Esophagus (tissue), 2 donors: Measurements from ENCODE around the gene FAM227B. TPM values are rescaled to one million over a fixed set of nuclear protein-coding genes. Genes with fewer than 3 reads are reported as not detected.
"Not testable (repeated sequence)": the region's sequence is repeated elsewhere in the genome, so short reads cannot be mapped to it uniquely, and the experiment has no call there.

Experiments
- H3K27ac ChIP-seq, 2 donors: one replicate each; pipeline ENCODE4 v1.5.1; 2013; ENCODE audit warnings: low read depth in 2 of 2, mild to moderate bottlenecking in 2 of 2, inconsistent platforms in 1 of 2, low read length in 1 of 2, moderate library complexity in 1 of 2
- H3K27me3 ChIP-seq, 2 donors: one replicate each; pipeline ENCODE4 v1.6.1; 2013; ENCODE audit warnings: low read length in 2 of 2, control low read depth in 1 of 2, mild to moderate bottlenecking in 1 of 2; ENCODE audit not compliant: insufficient read depth in 2 of 2, control insufficient read depth in 1 of 2
- H3K36me3 ChIP-seq, 2 donors: one replicate each; pipeline ENCODE4 v1.6.1; 2013; ENCODE audit warnings: low read length in 1 of 2; ENCODE audit not compliant: control insufficient read depth in 2 of 2, insufficient read depth in 2 of 2
- H3K4me1 ChIP-seq, 2 donors: one replicate each; pipeline ENCODE4 v1.6.1; 2013; ENCODE audit warnings: low read length in 1 of 2; ENCODE audit not compliant: control insufficient read depth in 2 of 2, insufficient read depth in 2 of 2
- H3K4me3 ChIP-seq, 2 donors: one replicate each; pipeline ENCODE4 v1.5.1; 2013; ENCODE audit warnings: low read length in 2 of 2, mild to moderate bottlenecking in 2 of 2, low read depth in 1 of 2, moderate library complexity in 1 of 2
- H3K9me3 ChIP-seq, 2 donors: one replicate each; pipeline ENCODE4 v1.6.1; 2013; ENCODE audit warnings: mild to moderate bottlenecking in 2 of 2, low read depth in 1 of 2, low read length in 1 of 2, moderate library complexity in 1 of 2; ENCODE audit not compliant: control insufficient read depth in 2 of 2, insufficient read depth in 1 of 2
- WGBS, 2 donors: extraction: QIAGEN DNeasy Blood & Tissue Kit; methylation state at CpG; one replicate each; pipeline ENCODE4 v1.1.7; 2013; 5-methylcytosine and 5-hydroxymethylcytosine counted together
- polyA plus RNA-seq, 2 donors: library from polyadenylated mRNA; stranded (reverse); fragments of 200-250 nt; gene quantifications; one replicate each; pipeline ENCODE4 v1.2.3, GENCODE V29; 2013
- donor health status: healthy with polysubstance abuse.
- donor health status: Bipolar disorder and iron deficiency.

FAM227B gene
- polyA plus RNA-seq, 2 donors, result 1.1 to 2.0 TPM

- peak overlapping the region; percentile 84 to 98 for H3K27ac ChIP-seq
- H3K9me3 ChIP-seq, result no peaks in the 10 kb centered on the region
- no peaks in the 10 kb centered on the region for H3K36me3 ChIP-seq
- H3K4me3 ChIP-seq, result peak overlapping the region; percentile 89 to 98
- no peaks in the 10 kb centered on the region for H3K27me3 ChIP-seq
- 2 to 3% methylated on average over 6 of the region's 6 CpGs for WGBS, 2 donors
- no peaks in the 10 kb centered on the region for H3K4me1 ChIP-seq
Observed at GRCh38 chr15:49620199-49620598, 419 bp downstream of the FAM227B start.

- no peaks in the 10 kb centered on the region for H3K27me3 ChIP-seq
- no peaks in the 10 kb centered on the region for H3K4me1 ChIP-seq
- H3K36me3 ChIP-seq, result no peaks in the 10 kb centered on the region
- H3K9me3 ChIP-seq, result no peaks in the 10 kb centered on the region
- H3K27ac ChIP-seq, result no peak overlapping the region
- H3K4me3 ChIP-seq, result no peak overlapping the region
- 83 to 86% methylated on average over 3 of the region's 3 CpGs for WGBS, 2 donors
Observed at GRCh38 chr15:49619226-49619625, 1.4 kb downstream of the FAM227B start.

- not testable (repeated sequence) for H3K4me1 ChIP-seq, H3K27ac ChIP-seq, H3K27me3 ChIP-seq, H3K36me3 ChIP-seq, H3K4me3 ChIP-seq, H3K9me3 ChIP-seq
- 95 to 97% methylated on average over 3 of the region's 3 CpGs for WGBS, 2 donors
Observed at GRCh38 chr15:49612240-49612639, 8.4 kb downstream of the FAM227B start.

GRCh38 chr15:49610157-49610918 lies 10.3 kb downstream of the FAM227B start:
- Histone ChIP-seq H3K4me3 (no peak overlapping the region), H3K9me3 (peaks cover 0 to 2% of the 10 kb centered on the region in 2 donors), H3K27ac (no peak overlapping the region), H3K36me3 (no peaks in the 10 kb centered on the region), H3K4me1 (no peaks in the 10 kb centered on the region), H3K27me3 (no peaks in the 10 kb centered on the region)
- WGBS, 2 donors, result 87 to 90% methylated on average over 2 of the region's 2 CpGs

GRCh38 chr15:49606594-49606993 lies 14.0 kb downstream of the FAM227B start:
- Histone ChIP-seq H3K27me3 (no peaks in the 10 kb centered on the region), H3K27ac (no peak overlapping the region), H3K36me3 (no peaks in the 10 kb centered on the region), H3K4me3 (no peak overlapping the region), H3K4me1 (no peaks in the 10 kb centered on the region), H3K9me3 (peaks cover 0 to 6% of the 10 kb centered on the region in 2 donors)

- H3K36me3 ChIP-seq, result no peaks in the 10 kb centered on the region
- H3K4me3 ChIP-seq, result no peak overlapping the region
- WGBS, 2 donors, result 94 to 100% methylated on average over 2 of the region's 2 CpGs
- no peak overlapping the region for H3K27ac ChIP-seq
- H3K9me3 ChIP-seq, result peaks cover 0 to 6% of the 10 kb centered on the region in 2 donors
- H3K4me1 ChIP-seq, result no peaks in the 10 kb centered on the region
- no peaks in the 10 kb centered on the region for H3K27me3 ChIP-seq
Observed at GRCh38 chr15:49605588-49605987, 15.0 kb downstream of the FAM227B start.

- whole genome bisulfite sequencing, 2 donors, result 98% methylated on average over 2 of the region's 2 CpGs
- H3K4me3 ChIP-seq, result no peak overlapping the region
- no peaks in the 10 kb centered on the region for H3K36me3 ChIP-seq
- H3K9me3 ChIP-seq, result peaks cover 0 to 6% of the 10 kb centered on the region in 2 donors
- no peak overlapping the region for H3K27ac ChIP-seq
- H3K4me1 ChIP-seq, result no peaks in the 10 kb centered on the region
- H3K27me3 ChIP-seq, result no peaks in the 10 kb centered on the region
Observed at GRCh38 chr15:49604625-49605409, 15.8 kb downstream of the FAM227B start.

GRCh38 chr15:49592829-49593316 lies 27.7 kb downstream of the FAM227B start:
- WGBS, 2 donors, result 89 to 91% methylated on average over 12 of the region's 12 CpGs
- not testable (repeated sequence) for H3K27ac ChIP-seq, H3K4me1 ChIP-seq, H3K27me3 ChIP-seq, H3K36me3 ChIP-seq, H3K9me3 ChIP-seq, H3K4me3 ChIP-seq

GRCh38 chr15:49589030-49589429 lies 31.6 kb downstream of the FAM227B start:
- no peak overlapping the region for H3K4me3 ChIP-seq
- H3K9me3 ChIP-seq, result no peaks in the 10 kb centered on the region
- no peak overlapping the region for H3K27ac ChIP-seq
- H3K36me3 ChIP-seq, result no peaks in the 10 kb centered on the region
- no peaks in the 10 kb centered on the region for H3K27me3 ChIP-seq
- no peaks in the 10 kb centered on the region for H3K4me1 ChIP-seq
